Measurements from ENCODE around the gene ALPP. TPM values are rescaled to one million over a fixed set of nuclear protein-coding genes. Genes with fewer than 3 reads are reported as not detected.
"Not testable (repeated sequence)": the region's sequence is repeated elsewhere in the genome, so short reads cannot be mapped to it uniquely, and the experiment has no call there.

The ALPP gene
- total RNA-seq, 2 experiments from 2014 or later: not detected

GRCh38 chr2:232420463-232421188 lies 42.1 kb downstream of the ALPP start:
- Histone ChIP-seq H3K4me3 (ENCODE audit: low read depth, low read length, poor library complexity, severe bottlenecking) (no peak overlapping the region), H3K79me2 (ENCODE audit: insufficient read depth, low read depth, low read length) (no peaks in the 10 kb centered on the region)
- POLR2A ChIA-PET: no interaction called here

DNA sequence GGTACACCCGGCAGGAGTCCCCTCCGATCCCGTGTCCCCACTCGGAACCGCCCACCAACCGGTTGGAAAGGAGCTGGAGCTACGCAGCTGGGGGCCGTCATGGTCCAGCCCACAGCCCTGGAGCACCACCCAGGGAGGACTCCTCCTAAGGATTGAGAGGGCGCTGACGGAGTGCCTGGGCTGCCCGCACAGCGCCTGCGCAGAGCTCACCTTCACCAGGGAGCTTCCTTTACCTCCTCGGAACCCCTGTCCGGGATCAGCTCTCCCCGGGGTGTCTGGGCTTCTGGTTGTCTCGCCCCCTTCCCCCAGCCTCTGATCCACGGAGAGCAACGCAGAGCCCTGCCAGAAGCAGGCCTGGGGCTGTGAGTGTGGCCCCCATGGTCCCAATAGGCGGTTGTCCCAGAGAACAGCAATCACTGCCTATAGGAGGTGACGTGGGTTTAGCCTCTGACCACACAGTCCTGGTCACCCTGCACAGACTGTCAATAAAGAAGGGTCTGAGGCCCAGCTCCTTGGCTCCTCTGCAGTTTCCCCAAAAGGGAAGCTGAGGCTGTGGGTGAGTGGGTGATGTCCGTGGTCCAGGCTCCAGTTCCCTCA lies 42.7 kb downstream of the ALPP start:
- no peak overlapping the region for H2AFZ ChIP-seq (ENCODE audit: low read length)
- peaks cover 8% of the 10 kb centered on the region; the same call in 1 of the 2 replicates for H3K9me3 ChIP-seq (ENCODE audit: low read length)
- H3K27ac ChIP-seq (ENCODE audit: low read depth, low read length, poor library complexity, severe bottlenecking): no peak overlapping the region
- no peaks in the 10 kb centered on the region for H3K36me3 ChIP-seq (ENCODE audit: insufficient read depth, low read length)
- POLR2A ChIA-PET: no interaction called here
- no peaks in the 10 kb centered on the region for H3K9me2 ChIP-seq (ENCODE audit: insufficient read depth, low read length)
- no peak overlapping the region for H3K4me3 ChIP-seq (ENCODE audit: low read depth, low read length, poor library complexity, severe bottlenecking)
- BruUV-seq (replicated peaks): no TSS peak
- no peaks in the 10 kb centered on the region for H3K4me1 ChIP-seq (ENCODE audit: insufficient read depth, low read length, poor library complexity, severe bottlenecking)
- no peak for DNase-seq (ENCODE audit: low spot score)
- intact Hi-C loops (cut with micrococcal nuclease; ENCODE audit: unreplicated experiment): no loop called here
- H3K79me2 ChIP-seq (ENCODE audit: insufficient read depth, low read depth, low read length): no peaks in the 10 kb centered on the region
- no peak overlapping the region for H3K4me2 ChIP-seq (ENCODE audit: low read length)
- no peak for TF ChIP-seq EZH2phosphoT487 (IDR thresholded peaks at IDR 0.05; ENCODE audit: borderline replicate concordance, low read depth, low read length)
- H4K20me1 ChIP-seq (ENCODE audit: insufficient read depth, low read length): no peaks in the 10 kb centered on the region
- CTCF ChIA-PET (ENCODE audit: unreplicated experiment): no interaction called here

More at GRCh38 chr2:232420463-232421188, 42.1 kb downstream of the ALPP start:
- intact Hi-C loops (cut with micrococcal nuclease; ENCODE audit: unreplicated experiment): no loop called here
- no peak overlapping the region for H2AFZ ChIP-seq (ENCODE audit: low read length)
- H3K27ac ChIP-seq (ENCODE audit: low read depth, low read length, poor library complexity, severe bottlenecking): no peak overlapping the region
- no peaks in the 10 kb centered on the region for H4K20me1 ChIP-seq (ENCODE audit: insufficient read depth, low read length)
- no peak overlapping the region for H3K4me2 ChIP-seq (ENCODE audit: low read length)
- DNase-seq (ENCODE audit: low spot score): no peak
- peaks cover 8% of the 10 kb centered on the region; the same call in 1 of the 2 replicates for H3K9me3 ChIP-seq (ENCODE audit: low read length)
- no peaks in the 10 kb centered on the region for H3K4me1 ChIP-seq (ENCODE audit: insufficient read depth, low read length, poor library complexity, severe bottlenecking)
- no peak for TF ChIP-seq EZH2phosphoT487 (IDR thresholded peaks at IDR 0.05; ENCODE audit: borderline replicate concordance, low read depth, low read length)
- TF ChIP-seq, protein P1, sequence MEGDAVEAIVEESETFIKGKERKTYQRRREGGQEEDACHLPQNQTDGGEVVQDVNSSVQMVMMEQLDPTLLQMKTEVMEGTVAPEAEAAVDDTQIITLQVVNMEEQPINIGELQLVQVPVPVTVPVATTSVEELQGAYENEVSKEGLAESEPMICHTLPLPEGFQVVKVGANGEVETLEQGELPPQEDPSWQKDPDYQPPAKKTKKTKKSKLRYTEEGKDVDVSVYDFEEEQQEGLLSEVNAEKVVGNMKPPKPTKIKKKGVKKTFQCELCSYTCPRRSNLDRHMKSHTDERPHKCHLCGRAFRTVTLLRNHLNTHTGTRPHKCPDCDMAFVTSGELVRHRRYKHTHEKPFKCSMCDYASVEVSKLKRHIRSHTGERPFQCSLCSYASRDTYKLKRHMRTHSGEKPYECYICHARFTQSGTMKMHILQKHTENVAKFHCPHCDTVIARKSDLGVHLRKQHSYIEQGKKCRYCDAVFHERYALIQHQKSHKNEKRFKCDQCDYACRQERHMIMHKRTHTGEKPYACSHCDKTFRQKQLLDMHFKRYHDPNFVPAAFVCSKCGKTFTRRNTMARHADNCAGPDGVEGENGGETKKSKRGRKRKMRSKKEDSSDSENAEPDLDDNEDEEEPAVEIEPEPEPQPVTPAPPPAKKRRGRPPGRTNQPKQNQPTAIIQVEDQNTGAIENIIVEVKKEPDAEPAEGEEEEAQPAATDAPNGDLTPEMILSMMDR (conservative IDR thresholded peaks at IDR 0.05; ENCODE audit: low read length): no peak
- CTCF ChIA-PET (ENCODE audit: unreplicated experiment): no interaction called here
- no peaks in the 10 kb centered on the region for H3K9me2 ChIP-seq (ENCODE audit: insufficient read depth, low read length)
- no TSS peak for BruUV-seq (replicated peaks)
- no peaks in the 10 kb centered on the region for H3K36me3 ChIP-seq (ENCODE audit: insufficient read depth, low read length)

- H2AFZ ChIP-seq (ENCODE audit: low read length): no peak overlapping the region
- no peaks in the 10 kb centered on the region for H4K20me1 ChIP-seq (ENCODE audit: insufficient read depth, low read length)
- no peak overlapping the region for H3K4me2 ChIP-seq (ENCODE audit: low read length)
- H3K79me2 ChIP-seq (ENCODE audit: insufficient read depth, low read depth, low read length): no peaks in the 10 kb centered on the region
- BruUV-seq (replicated peaks): no TSS peak
- H3K27ac ChIP-seq (ENCODE audit: low read depth, low read length, poor library complexity, severe bottlenecking): no peak overlapping the region
- H3K4me1 ChIP-seq (ENCODE audit: insufficient read depth, low read length, poor library complexity, severe bottlenecking): no peaks in the 10 kb centered on the region
- ChIA-PET CTCF (ENCODE audit: unreplicated experiment) (no interaction called here), POLR2A (no interaction called here)
- no peak for DNase-seq (ENCODE audit: low spot score)
- H3K4me3 ChIP-seq (ENCODE audit: low read depth, low read length, poor library complexity, severe bottlenecking): no peak overlapping the region
- TF ChIP-seq EZH2phosphoT487 (IDR thresholded peaks at IDR 0.05; ENCODE audit: borderline replicate concordance, low read depth, low read length): no peak
- TF ChIP-seq, protein P1 (conservative IDR thresholded peaks at IDR 0.05; ENCODE audit: low read length): no peak
- H3K9me3 ChIP-seq (ENCODE audit: low read length): peaks cover 8% of the 10 kb centered on the region; the same call in 1 of the 2 replicates
- no peaks in the 10 kb centered on the region for H3K9me2 ChIP-seq (ENCODE audit: insufficient read depth, low read length)
- no peaks in the 10 kb centered on the region for H3K36me3 ChIP-seq (ENCODE audit: insufficient read depth, low read length)
- intact Hi-C loops (cut with micrococcal nuclease; ENCODE audit: unreplicated experiment): no loop called here
Observed at GRCh38 chr2:232422051-232422450, 43.5 kb downstream of the ALPP start.

GRCh38 chr2:232422996-232423395 lies 44.4 kb downstream of the ALPP start:
- H3K4me1 ChIP-seq (ENCODE audit: insufficient read depth, low read length, poor library complexity, severe bottlenecking); POLR2A ChIA-PET; H3K27ac ChIP-seq (ENCODE audit: low read depth, low read length, poor library complexity, severe bottlenecking); H3K4me3 ChIP-seq (ENCODE audit: low read depth, low read length, poor library complexity, severe bottlenecking); H3K36me3 ChIP-seq (ENCODE audit: insufficient read depth, low read length); H3K4me2 ChIP-seq (ENCODE audit: low read length); H3K79me2 ChIP-seq (ENCODE audit: insufficient read depth, low read depth, low read length); CTCF ChIA-PET (ENCODE audit: unreplicated experiment); BruUV-seq (replicated peaks); intact Hi-C loops (cut with micrococcal nuclease; ENCODE audit: unreplicated experiment); H2AFZ ChIP-seq (ENCODE audit: low read length); DNase-seq (ENCODE audit: low spot score); H4K20me1 ChIP-seq (ENCODE audit: insufficient read depth, low read length); H3K9me3 ChIP-seq (ENCODE audit: low read length); H3K9me2 ChIP-seq (ENCODE audit: insufficient read depth, low read length): not testable (repeated sequence)

DNA sequence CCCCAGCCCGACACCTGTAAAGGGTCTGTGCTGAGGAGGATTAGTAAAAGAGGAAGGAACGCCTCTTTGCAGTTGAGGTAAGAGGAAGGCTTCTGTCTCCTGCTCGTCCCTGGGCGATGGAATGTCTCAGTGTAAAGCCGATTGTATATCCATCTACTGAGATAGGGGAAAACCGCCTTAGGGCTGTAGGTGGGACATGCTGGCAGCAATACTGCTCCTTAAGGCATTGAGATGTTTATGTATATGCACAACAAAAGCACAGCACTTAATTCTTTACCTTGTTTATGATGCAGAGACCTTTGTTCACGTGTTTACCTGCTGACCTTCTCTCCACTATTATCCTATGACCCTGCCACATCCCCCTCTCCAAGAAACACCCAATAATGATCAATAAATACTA lies 44.9 kb downstream of the ALPP start:
- H2AFZ ChIP-seq (ENCODE audit: low read length); H3K36me3 ChIP-seq (ENCODE audit: insufficient read depth, low read length); H3K9me2 ChIP-seq (ENCODE audit: insufficient read depth, low read length); H3K79me2 ChIP-seq (ENCODE audit: insufficient read depth, low read depth, low read length); CTCF ChIA-PET (ENCODE audit: unreplicated experiment); intact Hi-C loops (cut with micrococcal nuclease; ENCODE audit: unreplicated experiment); H3K4me2 ChIP-seq (ENCODE audit: low read length); H3K9me3 ChIP-seq (ENCODE audit: low read length); POLR2A ChIA-PET; H3K4me3 ChIP-seq (ENCODE audit: low read depth, low read length, poor library complexity, severe bottlenecking); H3K4me1 ChIP-seq (ENCODE audit: insufficient read depth, low read length, poor library complexity, severe bottlenecking); BruUV-seq (replicated peaks); DNase-seq (ENCODE audit: low spot score); H4K20me1 ChIP-seq (ENCODE audit: insufficient read depth, low read length); H3K27ac ChIP-seq (ENCODE audit: low read depth, low read length, poor library complexity, severe bottlenecking): not testable (repeated sequence)
